Limb (tissue), 2 donors: ENCODE measurements around the gene DUOXA1.
"Not testable (repeated sequence)": the region's sequence is repeated elsewhere in the genome, so short reads cannot be mapped to it uniquely, and the experiment has no call there.

Experiments
- DNase-seq, 2 donors: peaks; one replicate each; pipeline ENCODE4 v3.0.0-alpha.2; 2016; ENCODE audit errors: extremely low spot score in 2 of 2

DUOXA1 gene

GRCh38 chr15:45151998-45152828 is 22.5 kb upstream of the DUOXA1 start:
- DNase-seq: no peak

GRCh38 chr15:45150997-45151396 is 21.3 kb upstream of the DUOXA1 start:
- no peak for DNase-seq

- DNase-seq: no peak
Measured at GRCh38 chr15:45150481-45150880, 20.8 kb upstream of the DUOXA1 start.

GRCh38 chr15:45149060-45149459 is 19.4 kb upstream of the DUOXA1 start:
- DNase-seq: no peak

- no peak for DNase-seq
Measured at GRCh38 chr15:45148076-45149059, 18.7 kb upstream of the DUOXA1 start.

GRCh38 chr15:45147606-45148005 is 17.9 kb upstream of the DUOXA1 start:
- DNase-seq: no peak

GRCh38 chr15:45146405-45146804 is 16.7 kb upstream of the DUOXA1 start:
- DNase-seq: no peak

- DNase-seq: no peak
Measured at GRCh38 chr15:45144775-45145174, 15.1 kb upstream of the DUOXA1 start.

- DNase-seq: no peak
Measured at GRCh38 chr15:45143946-45144345, 14.3 kb upstream of the DUOXA1 start.

- no peak for DNase-seq
Measured at GRCh38 chr15:45143056-45143455, 13.4 kb upstream of the DUOXA1 start.

GRCh38 chr15:45141386-45141785 is 11.7 kb upstream of the DUOXA1 start:
- no peak for DNase-seq

GRCh38 chr15:45140557-45141250 is 11.0 kb upstream of the DUOXA1 start:
- DNase-seq: no peak

- DNase-seq: no peak
Measured at GRCh38 chr15:45139770-45140169, 10.1 kb upstream of the DUOXA1 start.

- no peak for DNase-seq
Measured at GRCh38 chr15:45138814-45139765, 9.4 kb upstream of the DUOXA1 start.

- DNase-seq: no peak
Measured at GRCh38 chr15:45137703-45138102, 8.0 kb upstream of the DUOXA1 start.

- no peak for DNase-seq
Measured at GRCh38 chr15:45136378-45136764, 6.7 kb upstream of the DUOXA1 start.

GRCh38 chr15:45135705-45136377 is 6.2 kb upstream of the DUOXA1 start:
- not testable (repeated sequence) for DNase-seq

- DNase-seq: no peak
Measured at GRCh38 chr15:45134682-45135604, 5.3 kb upstream of the DUOXA1 start.

GRCh38 chr15:45134046-45134445 is 4.4 kb upstream of the DUOXA1 start:
- no peak for DNase-seq
